HG02870 (cell line): ENCODE measurements around the gene ETFA.

ENCODE experiments used
- ATAC-seq: cut with Tn5 transposase; IDR thresholded peaks from one replicate; pipeline ENCODE4 v1.9.1; 2021; ENCODE audit warnings: mild to moderate bottlenecking, moderate library complexity; ENCODE audit not compliant: unreplicated experiment

ETFA gene

DNA sequence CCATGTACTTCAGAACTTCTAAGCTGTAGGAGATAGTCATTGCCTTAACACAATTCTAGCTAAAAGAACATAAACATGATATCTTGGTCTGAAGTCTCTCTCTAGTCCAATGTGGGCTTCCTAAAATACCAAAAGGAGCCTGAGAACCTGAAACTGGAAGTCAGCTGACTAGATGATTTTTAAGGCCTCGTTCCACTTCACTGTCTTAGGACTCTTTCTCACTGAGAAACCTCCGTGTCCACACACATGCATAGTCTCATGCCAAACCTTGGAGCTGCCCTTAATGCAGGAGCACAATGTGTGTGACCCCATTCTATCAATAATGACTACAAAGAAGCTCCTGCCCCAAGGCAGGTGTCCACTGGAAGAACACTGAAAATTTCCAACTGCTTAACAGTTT is 87.7 kb downstream of the ETFA start:
- ATAC-seq = peak; percentile 57

DNA sequence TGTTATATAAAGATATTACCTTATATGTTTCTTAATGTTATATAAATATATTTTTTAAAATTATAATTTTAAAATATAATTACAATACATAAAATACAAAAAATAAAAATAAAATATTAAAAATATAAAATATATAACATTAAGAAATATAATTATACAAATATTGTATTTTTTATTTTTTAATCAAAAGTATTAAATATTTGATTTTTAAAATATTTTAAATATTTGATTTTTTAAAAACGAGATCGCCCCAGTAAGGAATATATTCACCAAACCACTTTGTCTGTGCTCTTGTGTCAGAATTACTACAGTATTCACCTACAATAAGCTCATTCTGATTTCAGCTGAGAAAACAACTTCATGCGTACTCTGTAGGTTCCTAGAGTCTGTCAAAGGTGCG is 89.1 kb downstream of the ETFA start:
- no peak for ATAC-seq

- ATAC-seq = no peak
These were observed 90.0 kb downstream of the ETFA start for GRCh38 chr15:76221085-76221767.

- ATAC-seq = no peak
These were observed 93.4 kb downstream of the ETFA start for GRCh38 chr15:76217882-76218217.

- ATAC-seq = no peak
These were observed 94.0 kb downstream of the ETFA start for GRCh38 chr15:76217029-76217881.

GRCh38 chr15:76215634-76216033 is 95.6 kb downstream of the ETFA start:
- no peak for ATAC-seq

- ATAC-seq = no peak
These were observed 101.3 kb downstream of the ETFA start for GRCh38 chr15:76209942-76210341.

GRCh38 chr15:76209523-76209922 is 101.7 kb downstream of the ETFA start:
- no peak for ATAC-seq

- ATAC-seq = no peak
These were observed 102.4 kb downstream of the ETFA start for GRCh38 chr15:76208786-76209424.

DNA sequence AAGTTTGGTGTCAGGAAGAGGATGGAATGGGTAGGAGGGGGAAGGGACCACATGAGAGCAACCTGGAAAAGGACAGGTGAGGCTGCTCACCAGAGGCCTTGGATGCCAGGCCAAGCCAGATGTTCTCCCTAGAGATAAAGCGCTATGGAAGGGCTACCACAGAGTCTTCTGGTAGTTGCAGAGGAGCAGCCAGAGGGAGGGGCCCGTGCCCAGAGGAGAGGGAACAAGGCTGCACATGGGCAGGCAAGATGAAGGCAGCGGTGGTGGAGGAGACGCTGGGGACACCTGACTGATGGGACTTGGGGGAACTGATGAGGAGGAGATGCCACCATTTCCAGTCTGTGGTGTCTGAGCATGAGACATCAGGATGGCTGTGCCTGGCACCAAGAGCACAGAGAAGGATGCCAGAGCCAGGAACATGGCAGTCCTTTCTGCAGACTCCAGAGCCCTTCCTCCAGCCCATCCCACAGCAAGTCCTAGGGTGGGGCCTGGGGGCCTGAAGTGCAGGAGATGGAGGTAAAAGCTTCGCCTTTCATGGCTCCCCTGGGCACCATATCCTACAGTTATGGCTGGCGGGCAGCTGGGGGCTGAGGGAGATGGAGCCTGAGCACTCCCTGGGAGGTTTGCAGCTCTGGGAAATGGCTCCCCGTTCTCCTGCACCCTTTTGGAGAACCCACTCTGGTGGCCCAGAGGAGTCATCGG is 103.0 kb downstream of the ETFA start:
- ATAC-seq = no peak

DNA sequence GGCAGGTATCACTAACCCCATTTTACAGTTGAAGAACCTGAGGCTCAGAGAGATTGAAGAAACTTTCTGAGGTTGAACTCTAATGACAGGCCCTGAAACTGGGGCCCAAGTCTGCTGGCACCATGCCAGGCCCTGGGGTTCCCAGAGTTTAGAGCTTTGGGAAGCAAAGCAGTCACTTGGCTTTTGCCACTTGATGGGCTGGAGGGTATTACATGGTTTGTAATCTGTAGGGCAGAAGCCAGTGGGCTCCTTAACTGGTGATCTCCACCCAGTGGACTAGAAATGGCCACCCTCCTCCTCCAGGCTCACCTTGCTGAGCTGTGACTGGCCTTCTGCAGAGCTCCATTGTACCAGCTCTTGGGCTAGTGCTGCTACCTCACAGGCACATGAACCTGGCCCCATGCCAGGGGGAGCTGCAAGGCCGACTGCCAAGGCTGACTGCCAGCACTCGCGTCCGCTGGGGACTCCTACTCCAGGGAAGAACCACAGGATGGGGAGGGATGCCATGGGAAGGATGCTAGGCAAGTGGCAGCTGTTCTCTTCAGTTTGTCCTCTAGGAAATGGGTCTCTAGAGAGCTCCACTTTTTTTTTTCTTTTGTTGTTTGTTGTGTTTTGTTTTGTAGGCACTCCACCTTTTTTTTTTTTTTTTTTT is 104.8 kb downstream of the ETFA start:
- ATAC-seq = no peak

DNA sequence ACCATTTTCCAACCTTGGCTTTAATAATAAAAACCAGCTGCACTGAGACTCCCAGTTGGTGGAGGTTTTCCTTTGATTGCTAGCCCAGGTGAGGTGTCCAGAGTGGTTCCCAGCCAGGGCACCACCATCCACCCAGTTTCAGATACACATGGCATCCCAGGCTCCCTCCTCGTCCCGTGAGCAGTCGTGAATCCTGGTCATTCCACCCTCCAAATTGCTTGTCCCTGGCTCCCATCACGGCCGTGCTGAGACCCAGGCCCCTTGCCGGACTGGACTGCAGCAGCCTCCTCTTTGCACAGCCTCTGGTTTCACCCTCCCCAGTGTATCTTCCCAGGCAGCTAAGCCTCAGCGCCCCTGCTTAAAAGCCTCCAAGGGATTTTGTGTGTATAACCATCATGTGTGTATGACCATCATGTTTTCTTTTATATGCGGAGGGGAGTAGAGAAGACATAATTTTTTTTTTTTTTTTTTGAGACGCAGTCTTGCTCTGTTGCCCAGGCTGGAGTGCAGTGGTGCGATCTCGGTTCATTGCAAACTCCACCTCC is 106.3 kb downstream of the ETFA start:
- no peak for ATAC-seq

DNA sequence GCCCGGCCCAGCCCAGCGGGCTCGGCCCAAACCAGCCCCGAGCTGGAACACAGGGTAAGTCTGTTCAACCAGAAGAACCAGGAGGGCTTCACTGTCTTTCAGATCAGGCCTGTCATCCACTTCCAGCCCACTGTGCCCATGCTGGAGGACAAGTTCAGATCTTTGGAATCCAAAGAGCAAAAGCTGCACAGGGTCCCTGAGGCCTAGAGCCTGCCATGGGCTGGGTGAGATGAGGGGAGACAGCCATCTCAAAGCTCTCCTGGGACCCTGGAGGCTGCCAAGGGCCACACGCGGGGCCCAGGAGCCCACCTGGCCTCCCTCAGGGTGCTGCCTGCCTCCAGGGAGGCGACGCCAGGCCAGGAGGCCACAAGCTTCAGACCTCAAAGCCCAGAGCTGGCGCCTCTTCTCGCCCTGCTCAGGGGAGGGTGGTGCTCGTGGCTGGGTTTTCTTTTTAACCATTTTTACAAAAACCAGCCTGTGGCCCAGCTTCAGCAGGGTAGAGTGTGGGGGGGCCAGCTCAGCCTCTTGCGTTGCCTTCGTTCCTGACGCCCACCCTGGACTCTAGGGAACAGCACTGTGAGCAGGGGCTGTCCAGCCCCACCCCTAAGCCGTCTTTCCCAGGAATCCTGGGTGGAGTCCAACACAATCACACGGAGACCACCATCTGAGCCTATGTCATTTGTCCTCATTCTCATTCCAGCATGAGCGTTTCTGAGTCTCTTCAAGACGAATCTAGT is 107.0 kb downstream of the ETFA start:
- no peak for ATAC-seq

- ATAC-seq = no peak
These were observed 107.7 kb downstream of the ETFA start for GRCh38 chr15:76203346-76204108.

DNA sequence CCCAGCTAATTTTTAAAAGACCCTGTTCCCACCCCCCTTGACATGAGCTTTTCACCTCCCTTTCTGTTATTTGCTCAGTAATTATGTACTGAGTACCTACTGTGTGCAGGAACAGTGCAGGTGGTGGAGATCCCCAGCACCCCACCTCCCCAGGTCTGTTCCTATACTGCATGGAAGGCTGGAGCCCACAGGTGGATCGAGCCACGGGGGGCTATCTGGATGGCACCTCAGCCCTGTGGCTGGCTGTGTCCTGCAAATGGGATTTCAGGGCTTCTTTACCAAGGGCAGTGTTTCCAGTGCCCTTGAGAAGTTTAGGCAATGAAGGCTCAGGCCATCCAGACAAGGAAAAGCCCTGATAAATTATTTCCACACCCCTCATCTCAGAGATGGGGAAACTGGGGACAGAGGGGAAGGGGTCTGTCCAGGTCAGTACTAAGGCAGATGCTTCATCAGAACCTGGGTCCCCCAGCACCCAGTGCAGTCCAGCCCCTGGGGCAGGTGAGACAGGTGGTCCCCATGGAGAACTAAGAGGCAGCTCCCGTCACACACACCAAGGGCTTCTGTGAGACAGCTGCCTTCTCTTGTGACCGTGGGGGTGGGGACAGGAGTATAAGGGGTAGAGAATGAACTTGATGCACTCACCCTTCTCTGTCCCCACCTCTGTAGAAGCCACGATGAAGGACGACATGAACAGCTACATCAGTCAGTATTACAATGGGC is 109.6 kb downstream of the ETFA start:
- ATAC-seq = no peak

GRCh38 chr15:76200641-76201105 is 110.6 kb downstream of the ETFA start:
- no peak for ATAC-seq

DNA sequence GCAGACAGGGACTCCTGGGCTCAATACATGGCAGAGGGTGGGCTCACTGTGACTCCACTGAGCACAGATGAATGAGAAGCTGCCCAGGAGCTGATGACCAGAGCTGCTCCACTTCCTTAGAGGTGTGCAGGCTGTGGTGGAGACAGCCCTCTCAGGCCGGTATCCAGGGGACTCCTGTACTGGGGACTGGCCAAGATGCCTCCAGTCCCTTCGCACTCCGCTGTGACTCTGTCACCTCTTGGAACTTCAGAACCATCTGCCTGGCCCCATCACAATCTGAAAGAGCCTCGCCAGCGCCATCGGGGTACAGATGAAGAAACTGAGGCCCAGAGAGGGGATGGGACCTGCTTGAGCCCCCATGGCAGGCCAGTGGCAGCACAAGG is 111.2 kb downstream of the ETFA start:
- ATAC-seq = no peak
